Measurements from ENCODE around the gene HDAC4.
A peak's percentile ranks its signal among the peaks of the same experiment; 100 is the strongest.
"Not testable (repeated sequence)": the region's sequence is repeated elsewhere in the genome, so short reads cannot be mapped to it uniquely, and the experiment has no call there.

HDAC4 gene

GRCh38 chr2:239400596-239401066, at the start of gene HDAC4:
HDAC4 (minus strand) TSS chr2:239401020; CDS start chr2:239352699, 48,321 bp downstream.
- DNase-seq: no peak

GRCh38 chr2:239449468-239449867, 48.6 kb upstream of the HDAC4 start:
- DNase-seq: not testable (repeated sequence)

GRCh38 chr2:239445771-239446524, 45.1 kb upstream of the HDAC4 start:
- no peak for DNase-seq

GRCh38 chr2:239444626-239445577, 44.1 kb upstream of the HDAC4 start:
- DNase-seq: no peak

- no peak for DNase-seq
Measured at GRCh38 chr2:239443666-239444567, 43.1 kb upstream of the HDAC4 start.

GRCh38 chr2:239443102-239443620, 42.3 kb upstream of the HDAC4 start:
- no peak for DNase-seq

GRCh38 chr2:239442192-239442591, 41.4 kb upstream of the HDAC4 start:
- DNase-seq: no peak

GRCh38 chr2:239441261-239442078, 40.6 kb upstream of the HDAC4 start:
- DNase-seq: peak; percentile 32

- DNase-seq: no peak
Measured at GRCh38 chr2:239440511-239440959, 39.7 kb upstream of the HDAC4 start.

GRCh38 chr2:239439754-239440315, 39.0 kb upstream of the HDAC4 start:
- no peak for DNase-seq

GRCh38 chr2:239438995-239439753, 38.4 kb upstream of the HDAC4 start:
- no peak for DNase-seq

- DNase-seq: no peak
Measured at GRCh38 chr2:239438368-239438767, 37.5 kb upstream of the HDAC4 start.

GRCh38 chr2:239436669-239437335, 36.0 kb upstream of the HDAC4 start:
- DNase-seq: no peak

GRCh38 chr2:239436076-239436475, 35.3 kb upstream of the HDAC4 start:
- DNase-seq: no peak

- DNase-seq: no peak
Measured at GRCh38 chr2:239433777-239434403, 33.1 kb upstream of the HDAC4 start.

- DNase-seq: no peak
Measured at GRCh38 chr2:239432174-239432573, 31.4 kb upstream of the HDAC4 start.

- DNase-seq: no peak
Measured at GRCh38 chr2:239431536-239431935, 30.7 kb upstream of the HDAC4 start.

GRCh38 chr2:239429473-239430350, 28.9 kb upstream of the HDAC4 start:
- DNase-seq: no peak
